NCI-H774 (cell line): ENCODE measurements around the gene BRSK1.

ENCODE experiments used
- DNase-seq: peaks from one replicate; lab custom pipeline; 2025; lab: John Stamatoyannopoulos, UW

BRSK1 gene

DNA sequence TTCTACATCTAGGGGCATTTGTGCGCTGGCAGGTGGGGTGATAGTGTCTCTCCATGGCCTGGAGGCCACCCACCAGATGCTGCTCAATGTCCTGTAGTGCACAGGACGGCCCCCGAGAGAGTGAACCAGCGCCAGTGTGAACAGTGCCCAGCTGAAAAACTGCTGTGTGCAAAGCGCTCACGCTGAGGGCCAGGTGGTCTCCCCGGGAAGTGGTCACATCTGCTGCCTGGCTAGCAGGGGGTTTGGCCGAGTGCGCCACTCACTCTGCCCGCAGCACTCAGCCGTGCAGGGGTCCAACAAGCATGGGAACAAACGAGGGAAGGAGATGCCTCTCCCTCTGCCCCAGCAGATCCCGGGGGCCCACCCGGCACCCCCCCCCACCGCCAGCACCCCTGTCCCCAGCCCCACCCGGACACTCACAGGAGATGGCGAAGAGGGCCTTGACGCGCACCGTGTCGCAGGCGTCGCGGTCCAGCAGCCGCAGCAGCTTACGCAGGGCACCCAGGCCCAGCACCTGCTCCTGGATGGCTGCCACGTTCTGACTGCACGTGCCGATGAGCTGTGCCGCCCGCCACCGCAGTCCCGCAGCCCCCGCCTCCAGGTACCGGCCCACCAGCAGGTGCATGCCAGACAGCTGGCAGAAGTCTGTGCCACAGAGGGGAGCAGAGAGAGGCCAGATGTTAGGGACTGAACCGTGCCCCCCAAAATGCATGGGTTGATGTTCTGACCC, 9.7 kb upstream of the BRSK1 start:
- DNase-seq = no peak

DNA sequence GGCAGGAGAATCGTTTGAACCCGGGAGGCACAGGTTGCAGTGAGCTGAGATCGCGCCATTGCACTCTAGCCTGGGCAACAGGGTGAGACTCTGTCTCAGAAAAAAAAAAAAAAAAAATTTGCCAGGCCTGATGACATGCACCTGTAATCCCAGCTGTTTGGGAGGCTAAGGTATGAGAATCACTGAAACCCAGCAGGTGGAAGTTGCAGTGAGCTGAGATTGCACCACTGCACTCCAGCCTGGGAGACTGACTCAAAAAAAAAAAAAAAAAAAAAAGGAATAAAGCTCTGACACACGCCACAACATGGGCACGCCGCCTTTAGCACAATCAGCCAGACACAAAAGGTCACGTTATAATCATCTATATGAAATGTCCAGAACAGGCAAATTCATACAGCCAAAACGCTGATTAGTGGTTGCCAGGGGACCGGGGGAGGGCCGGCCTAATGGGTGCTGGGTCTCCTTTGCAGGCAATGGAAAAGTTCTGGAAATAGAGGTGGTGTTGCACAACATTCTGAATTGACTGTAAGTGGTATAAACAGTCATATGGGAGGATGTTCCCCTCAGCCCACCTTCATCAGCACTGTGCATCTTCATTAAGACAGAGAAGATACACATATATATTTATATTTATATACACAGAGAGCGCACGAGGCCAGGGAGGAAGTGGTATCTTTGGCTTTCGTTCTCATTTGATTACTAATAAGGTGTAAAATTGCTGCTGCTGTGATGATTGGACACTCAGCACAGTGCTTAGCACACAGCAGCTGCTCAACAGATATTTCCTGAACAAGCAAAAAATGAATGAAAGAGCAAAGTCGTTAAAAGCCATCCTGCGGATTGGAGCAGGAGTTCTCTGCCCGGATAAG, 7.7 kb upstream of the BRSK1 start:
- DNase-seq = no peak

GRCh38 chr19:55276720-55277430, 6.9 kb upstream of the BRSK1 start:
- DNase-seq = no peak

DNA sequence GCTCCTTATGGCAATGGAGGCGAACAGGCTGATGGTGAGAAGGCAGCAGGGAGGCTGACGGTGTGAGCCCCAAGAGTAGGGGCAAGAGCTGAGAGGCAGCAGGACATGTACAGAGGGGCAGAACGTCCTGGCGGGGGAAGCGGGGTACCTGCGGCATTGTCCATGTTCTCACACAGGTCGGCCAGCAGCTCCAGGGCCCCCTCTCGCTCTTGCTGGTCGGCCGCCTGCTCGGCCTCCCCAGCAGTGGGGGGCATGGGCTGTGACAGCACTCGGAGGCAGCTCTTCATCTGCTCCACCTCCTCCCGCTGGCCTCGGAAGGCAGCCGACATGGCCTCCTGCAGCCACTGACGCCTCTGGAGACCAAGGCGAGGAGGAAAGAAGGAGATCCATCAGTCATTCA, 6.3 kb upstream of the BRSK1 start:
- DNase-seq = no peak

- no peak for DNase-seq
Measured at GRCh38 chr19:55278391-55279135, 5.2 kb upstream of the BRSK1 start.

GRCh38 chr19:55279340-55279739, 4.5 kb upstream of the BRSK1 start:
- no peak for DNase-seq

DNA sequence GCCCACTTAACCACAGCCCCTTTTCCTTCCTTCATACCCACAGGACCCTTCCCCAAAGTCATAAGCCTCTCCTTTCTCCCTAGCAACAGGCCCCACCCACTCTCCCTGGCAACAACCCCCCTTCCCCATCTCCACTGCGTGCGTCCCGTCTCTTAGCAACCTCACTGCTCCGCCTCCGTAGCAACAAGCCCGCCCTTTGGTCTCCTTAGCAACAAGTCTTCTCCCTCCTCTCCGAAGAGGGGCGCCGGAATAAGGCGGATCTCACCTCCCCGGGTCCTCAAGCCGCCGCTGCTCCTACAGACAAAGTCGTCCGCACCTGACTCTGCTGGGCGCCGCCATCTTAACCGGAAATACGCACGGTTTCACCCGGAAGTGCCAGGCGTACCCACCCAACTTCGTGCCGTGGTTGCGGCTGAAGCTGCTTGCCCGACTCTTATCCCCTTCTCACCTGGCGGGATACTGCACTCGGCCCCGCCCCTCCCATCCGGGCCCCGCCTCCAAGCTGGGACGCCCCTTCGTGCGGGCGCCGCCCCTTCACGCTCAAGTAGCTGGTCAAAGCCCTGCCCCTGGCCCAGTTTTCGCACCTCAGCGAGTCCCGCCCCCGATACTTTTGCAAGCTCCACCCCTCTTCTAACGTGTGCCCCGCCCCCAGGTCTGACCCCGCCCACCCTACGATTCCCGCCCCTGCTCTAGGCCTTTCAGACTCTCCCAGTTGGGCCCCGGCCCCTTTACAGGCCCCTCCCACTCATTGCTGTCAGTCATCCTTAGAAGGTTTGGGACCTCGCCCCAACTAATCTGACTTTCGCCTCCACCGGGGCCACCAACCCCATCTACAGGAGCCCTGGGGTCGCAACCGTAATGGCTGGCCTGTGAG, 3.8 kb upstream of the BRSK1 start, which contains the start of gene HSPBP1:
Gene HSPBP1, minus strand, starts transcription at position 341 of the 874 bp plus-strand sequence. CDS start 502 bp downstream, outside the sequence.
- peak; percentile 95 for DNase-seq

DNA sequence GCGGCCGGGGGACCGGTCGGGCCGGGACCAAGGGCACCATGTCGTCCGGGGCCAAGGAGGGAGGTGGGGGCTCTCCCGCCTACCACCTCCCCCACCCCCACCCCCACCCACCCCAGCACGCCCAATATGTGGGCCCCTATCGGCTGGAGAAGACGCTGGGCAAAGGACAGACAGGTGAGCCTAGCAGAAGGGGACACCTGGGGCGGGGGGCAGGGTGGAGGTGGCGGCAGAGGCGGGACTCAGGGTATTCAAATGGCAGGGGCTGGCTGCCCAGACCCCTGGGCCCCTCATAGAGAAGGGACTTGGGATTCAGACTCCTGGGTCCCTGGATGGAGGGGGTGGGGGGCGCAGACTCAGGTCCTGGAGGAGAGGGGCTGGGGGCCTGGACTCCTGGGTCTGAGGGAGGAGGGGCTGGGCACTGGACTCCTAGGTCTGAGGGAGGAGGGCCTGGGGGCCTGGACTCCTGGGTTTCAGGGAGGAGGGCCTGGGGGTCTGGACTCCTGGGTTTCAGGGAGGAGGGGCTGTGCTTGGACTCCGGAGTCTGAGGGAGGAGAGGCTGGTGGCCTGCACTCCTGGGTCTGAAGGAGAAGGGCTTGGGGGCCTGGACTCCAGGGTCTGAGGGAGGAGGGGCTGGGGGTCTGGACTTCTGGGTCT, 735 bp downstream of the BRSK1 start:
- DNase-seq = no peak

- no peak for DNase-seq
Measured at GRCh38 chr19:55285229-55285890, 1.6 kb downstream of the BRSK1 start.

DNA sequence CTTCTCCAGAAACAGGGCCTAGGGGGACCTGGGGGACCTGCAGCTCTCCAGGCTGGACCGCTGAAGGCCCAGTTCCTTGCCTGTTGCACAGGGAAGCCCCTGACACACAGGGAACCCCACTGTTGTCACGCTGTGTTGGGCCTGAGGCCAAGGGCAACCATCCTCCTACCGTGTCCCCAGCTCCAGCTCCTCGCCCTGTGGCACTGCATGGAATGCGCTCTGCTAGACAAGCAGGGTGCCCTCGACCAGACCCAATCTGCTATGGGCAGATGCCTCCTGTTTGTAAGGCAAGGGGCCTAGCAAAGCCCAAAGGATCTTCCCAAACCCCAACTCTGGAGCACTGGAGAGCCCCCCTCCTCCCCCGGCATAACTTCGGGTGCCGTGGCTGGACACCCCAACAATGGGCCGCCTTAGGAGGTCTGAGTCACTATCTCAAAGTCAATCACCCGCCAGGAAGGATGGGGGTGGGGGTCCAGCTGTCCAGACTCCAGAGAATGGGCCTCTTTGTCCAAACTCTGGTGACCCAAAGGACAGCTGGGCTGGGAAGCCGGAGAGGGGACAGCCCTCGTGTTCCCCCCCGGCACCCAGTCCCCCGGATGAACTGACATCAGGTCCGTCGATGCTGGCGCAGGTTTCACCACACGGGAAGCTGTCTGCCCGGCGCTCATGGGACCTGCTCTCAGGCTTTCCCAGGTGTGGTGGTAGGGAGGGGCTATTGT, 3.7 kb downstream of the BRSK1 start:
- no peak for DNase-seq

DNA sequence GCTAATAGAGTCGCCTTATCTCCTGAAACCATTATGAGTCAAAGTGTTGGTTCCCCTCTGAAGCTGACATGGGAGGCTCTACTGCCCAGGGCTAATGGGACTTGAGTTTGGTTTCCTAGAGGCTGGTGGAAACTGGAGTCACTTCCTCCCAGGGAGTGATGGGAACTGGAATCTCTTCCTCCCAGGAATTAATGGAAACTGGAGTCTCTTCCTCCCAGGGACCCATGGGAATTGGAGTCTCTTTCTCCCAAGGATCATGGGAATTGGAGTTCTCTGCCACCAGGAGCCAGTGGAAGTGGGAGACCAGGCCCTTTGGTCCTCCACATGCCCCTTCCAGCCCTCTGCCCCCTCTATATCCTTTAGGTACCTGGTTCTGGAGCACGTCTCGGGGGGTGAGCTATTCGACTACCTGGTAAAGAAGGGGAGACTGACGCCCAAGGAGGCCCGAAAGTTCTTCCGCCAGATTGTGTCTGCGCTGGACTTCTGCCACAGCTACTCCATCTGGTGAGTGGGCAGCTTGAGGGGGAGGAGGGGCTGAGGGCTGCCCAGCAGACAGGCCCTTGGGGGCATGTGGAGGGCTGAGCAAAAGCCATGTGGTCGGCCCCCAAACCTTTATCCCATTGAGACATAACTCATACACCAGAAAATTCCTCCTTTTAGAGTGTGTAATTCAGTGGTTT, 5.5 kb downstream of the BRSK1 start:
- DNase-seq = no peak

GRCh38 chr19:55297267-55297666, 13.5 kb downstream of the BRSK1 start:
- no peak for DNase-seq

- no peak for DNase-seq
Measured at GRCh38 chr19:55299991-55300390, 16.2 kb downstream of the BRSK1 start.

GRCh38 chr19:55300886-55301458, 17.2 kb downstream of the BRSK1 start:
- DNase-seq = no peak

DNA sequence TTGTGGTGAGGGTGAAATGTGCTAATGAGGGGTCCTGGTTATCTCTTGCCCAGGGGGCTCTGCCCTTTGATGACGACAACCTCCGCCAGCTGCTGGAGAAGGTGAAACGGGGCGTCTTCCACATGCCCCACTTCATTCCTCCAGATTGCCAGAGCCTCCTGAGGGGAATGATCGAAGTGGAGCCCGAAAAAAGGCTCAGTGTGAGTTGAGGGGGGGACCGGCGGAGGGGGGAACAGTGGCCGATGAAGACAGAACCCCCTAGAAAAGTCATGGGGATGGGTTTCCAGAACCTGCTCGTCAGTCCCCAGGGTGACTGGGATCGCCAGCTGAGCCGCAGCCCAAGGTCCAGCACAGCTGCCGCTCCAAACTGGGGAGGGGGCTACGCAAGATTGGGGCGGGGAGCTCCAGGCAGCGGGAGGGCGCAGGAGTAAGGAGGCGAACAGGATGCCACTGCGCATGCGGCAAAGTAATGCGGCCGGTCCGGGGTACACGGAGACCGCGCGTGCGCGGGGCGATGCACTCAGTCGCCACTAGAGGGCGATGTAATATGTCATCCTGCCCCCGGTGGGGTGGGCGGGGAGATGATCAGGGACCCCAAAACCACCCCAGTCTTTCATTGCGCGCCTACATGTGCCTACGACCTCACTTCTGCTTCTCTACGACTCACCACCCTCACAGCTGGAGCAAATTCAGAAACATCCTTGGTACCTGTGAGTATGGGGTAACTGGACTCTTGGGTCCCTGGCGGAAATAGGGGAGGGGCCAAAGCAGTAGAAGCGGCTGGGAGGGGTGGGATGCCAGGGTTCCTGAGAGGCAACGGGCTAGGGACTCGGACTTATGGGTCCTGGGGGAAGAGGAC, 17.9 kb downstream of the BRSK1 start:
- peak; percentile 58 for DNase-seq

DNA sequence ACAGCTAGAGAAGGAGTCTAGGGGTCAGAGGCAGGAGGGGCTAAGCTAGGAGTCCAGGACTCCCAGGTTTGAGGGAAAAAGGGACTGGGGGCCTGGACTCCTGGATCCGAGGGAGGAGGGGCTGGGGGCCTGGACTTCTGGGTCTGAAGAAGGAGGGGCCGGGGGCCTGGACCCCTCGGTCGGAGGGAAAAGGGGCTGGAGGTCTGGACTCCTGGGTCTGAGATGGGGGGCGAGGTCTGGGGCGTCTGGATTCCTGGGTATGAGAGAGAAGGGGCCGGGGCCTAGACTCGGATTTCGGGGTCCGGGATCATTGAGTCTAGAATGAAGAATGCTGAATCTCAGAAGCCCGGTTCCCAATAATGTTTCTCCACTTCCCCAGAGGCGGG, 18.5 kb downstream of the BRSK1 start:
- DNase-seq = no peak

GRCh38 chr19:55303477-55303876, 19.7 kb downstream of the BRSK1 start:
- DNase-seq = no peak
